Measurements from ENCODE around the gene CBX6. TPM values are rescaled to one million over a fixed set of nuclear protein-coding genes. Genes with fewer than 3 reads are reported as not detected.

The CBX6 gene
- total RNA-seq, result 10 to 100 TPM; 28.0 to 57.0 TPM

- TF ChIP-seq, protein P1, sequence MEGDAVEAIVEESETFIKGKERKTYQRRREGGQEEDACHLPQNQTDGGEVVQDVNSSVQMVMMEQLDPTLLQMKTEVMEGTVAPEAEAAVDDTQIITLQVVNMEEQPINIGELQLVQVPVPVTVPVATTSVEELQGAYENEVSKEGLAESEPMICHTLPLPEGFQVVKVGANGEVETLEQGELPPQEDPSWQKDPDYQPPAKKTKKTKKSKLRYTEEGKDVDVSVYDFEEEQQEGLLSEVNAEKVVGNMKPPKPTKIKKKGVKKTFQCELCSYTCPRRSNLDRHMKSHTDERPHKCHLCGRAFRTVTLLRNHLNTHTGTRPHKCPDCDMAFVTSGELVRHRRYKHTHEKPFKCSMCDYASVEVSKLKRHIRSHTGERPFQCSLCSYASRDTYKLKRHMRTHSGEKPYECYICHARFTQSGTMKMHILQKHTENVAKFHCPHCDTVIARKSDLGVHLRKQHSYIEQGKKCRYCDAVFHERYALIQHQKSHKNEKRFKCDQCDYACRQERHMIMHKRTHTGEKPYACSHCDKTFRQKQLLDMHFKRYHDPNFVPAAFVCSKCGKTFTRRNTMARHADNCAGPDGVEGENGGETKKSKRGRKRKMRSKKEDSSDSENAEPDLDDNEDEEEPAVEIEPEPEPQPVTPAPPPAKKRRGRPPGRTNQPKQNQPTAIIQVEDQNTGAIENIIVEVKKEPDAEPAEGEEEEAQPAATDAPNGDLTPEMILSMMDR (IDR thresholded peaks at IDR 0.05), result no peak
- H3K4me3 ChIP-seq, result peak within 1 kb of the TSS; percentile 64 to 79
- peak within 1 kb of the TSS; percentile 98 to 99 for H3K27ac ChIP-seq
- no peaks in the 10 kb centered on the region for H3K27me3 ChIP-seq
- DNase-seq (ENCODE audit: low spot score), result peak; percentile 93
- peaks cover 24% of the 10 kb centered on the region for H3K36me3 ChIP-seq
- peaks cover 0 to 39% of the 10 kb centered on the region in 2 donors for H3K4me1 ChIP-seq
- H3K9me3 ChIP-seq, result no peaks in the 10 kb centered on the region
Observed at GRCh38 chr22:38872172-38872830, at the start of gene CBX6. CBX6 (minus strand) TSS chr22:38872216; CDS start chr22:38872190, 26 bp downstream.

- no peaks in the 10 kb centered on the region for H3K9me3 ChIP-seq
- TF ChIP-seq, protein P1 (IDR thresholded peaks at IDR 0.05), result no peak
- H3K36me3 ChIP-seq, result no peaks in the 10 kb centered on the region
- no peak for DNase-seq (ENCODE audit: low spot score)
- H3K4me3 ChIP-seq, result no peak overlapping the region
- H3K27ac ChIP-seq, result no peak overlapping the region
- peaks cover 0 to 20% of the 10 kb centered on the region in 2 donors for H3K4me1 ChIP-seq
- no peaks in the 10 kb centered on the region for H3K27me3 ChIP-seq
Observed at GRCh38 chr22:38921806-38922205, 49.8 kb upstream of the CBX6 start.

GRCh38 chr22:38921120-38921519 lies 49.1 kb upstream of the CBX6 start:
- Histone ChIP-seq H3K36me3 (no peaks in the 10 kb centered on the region), H3K4me1 (peaks cover 0 to 20% of the 10 kb centered on the region in 2 donors), H3K9me3 (no peaks in the 10 kb centered on the region), H3K27me3 (no peaks in the 10 kb centered on the region), H3K27ac (no peak overlapping the region), H3K4me3 (no peak overlapping the region)
- DNase-seq (ENCODE audit: low spot score), result no peak
- TF ChIP-seq, protein P1 (IDR thresholded peaks at IDR 0.05), result no peak

GRCh38 chr22:38919631-38920190 lies 47.7 kb upstream of the CBX6 start:
- H3K36me3 ChIP-seq, result no peaks in the 10 kb centered on the region

GRCh38 chr22:38911434-38911833 lies 39.4 kb upstream of the CBX6 start:
- Histone ChIP-seq H3K9me3 (no peaks in the 10 kb centered on the region), H3K36me3 (no peaks in the 10 kb centered on the region), H3K4me3 (no peak overlapping the region), H3K27me3 (no peaks in the 10 kb centered on the region), H3K4me1 (no peaks in the 10 kb centered on the region), H3K27ac (no peak overlapping the region)
- DNase-seq (ENCODE audit: low spot score), result no peak
- TF ChIP-seq, protein P1 (IDR thresholded peaks at IDR 0.05), result no peak

More at GRCh38 chr22:38919631-38920190, 47.7 kb upstream of the CBX6 start:
- Histone ChIP-seq H3K27me3 (no peaks in the 10 kb centered on the region), H3K4me3 (no peak overlapping the region), H3K4me1 (peaks cover 0 to 16% of the 10 kb centered on the region in 2 donors), H3K27ac (no peak overlapping the region), H3K9me3 (no peaks in the 10 kb centered on the region)
- TF ChIP-seq, protein P1 (IDR thresholded peaks at IDR 0.05), result no peak
- DNase-seq (ENCODE audit: low spot score), result no peak

All from right atrium auricular region (tissue), 2 donors.